Measurements from ENCODE around the gene NMD3.

Gene NMD3

GRCh38 chr3:161230621-161231171 is 9.6 kb downstream of the NMD3 start:
- DNase-seq (ENCODE audit: low read depth, low spot score) = no peak

- no peak for DNase-seq (ENCODE audit: low read depth, low spot score)
These were observed 10.8 kb downstream of the NMD3 start for GRCh38 chr3:161231861-161232260.

GRCh38 chr3:161233557-161233956 is 12.4 kb downstream of the NMD3 start:
- no peak for DNase-seq (ENCODE audit: low read depth, low spot score)

- no peak for DNase-seq (ENCODE audit: low read depth, low spot score)
These were observed 15.1 kb downstream of the NMD3 start for GRCh38 chr3:161236240-161236639.

GRCh38 chr3:161239700-161240099 is 18.6 kb downstream of the NMD3 start:
- DNase-seq (ENCODE audit: low read depth, low spot score) = no peak

GRCh38 chr3:161244538-161244937 is 23.4 kb downstream of the NMD3 start:
- no peak for DNase-seq (ENCODE audit: low read depth, low spot score)

- no peak for DNase-seq (ENCODE audit: low read depth, low spot score)
These were observed 25.9 kb downstream of the NMD3 start for GRCh38 chr3:161247049-161247448.

GRCh38 chr3:161250116-161250515 is 29.0 kb downstream of the NMD3 start:
- DNase-seq (ENCODE audit: low read depth, low spot score) = no peak

- no peak for DNase-seq (ENCODE audit: low read depth, low spot score)
These were observed 30.6 kb downstream of the NMD3 start for GRCh38 chr3:161251716-161252115.

GRCh38 chr3:161252143-161252542 is 31.0 kb downstream of the NMD3 start:
- no peak for DNase-seq (ENCODE audit: low read depth, low spot score)

GRCh38 chr3:161253711-161254110 is 32.6 kb downstream of the NMD3 start:
- no peak for DNase-seq (ENCODE audit: low read depth, low spot score)

- no peak for DNase-seq (ENCODE audit: low read depth, low spot score)
These were observed 33.8 kb downstream of the NMD3 start for GRCh38 chr3:161254861-161255260.

- DNase-seq (ENCODE audit: low read depth, low spot score) = peak; percentile 28
These were observed 41.9 kb downstream of the NMD3 start for GRCh38 chr3:161263057-161263456.

- peak; percentile 25 for DNase-seq (ENCODE audit: low read depth, low spot score)
These were observed 43.7 kb downstream of the NMD3 start for GRCh38 chr3:161264852-161265251.

- no peak for DNase-seq (ENCODE audit: low read depth, low spot score)
These were observed 44.9 kb downstream of the NMD3 start for GRCh38 chr3:161265916-161266571.

GRCh38 chr3:161266731-161267150 is 45.6 kb downstream of the NMD3 start:
- DNase-seq (ENCODE audit: low read depth, low spot score) = peak; percentile 64

- no peak for DNase-seq (ENCODE audit: low read depth, low spot score)
These were observed 46.5 kb downstream of the NMD3 start for GRCh38 chr3:161267646-161268045.

- DNase-seq (ENCODE audit: low read depth, low spot score) = no peak
These were observed 47.5 kb downstream of the NMD3 start for GRCh38 chr3:161268601-161269000.

- no peak for DNase-seq (ENCODE audit: low read depth, low spot score)
These were observed 49.9 kb downstream of the NMD3 start for GRCh38 chr3:161270991-161271390.

GRCh38 chr3:161271646-161272045 is 50.5 kb downstream of the NMD3 start:
- no peak for DNase-seq (ENCODE audit: low read depth, low spot score)

- DNase-seq (ENCODE audit: low read depth, low spot score) = no peak
These were observed 51.4 kb downstream of the NMD3 start for GRCh38 chr3:161272524-161272923.

- peak; percentile 59 for DNase-seq (ENCODE audit: low read depth, low spot score)
These were observed 52.6 kb downstream of the NMD3 start for GRCh38 chr3:161273589-161274218.

GRCh38 chr3:161274691-161275298 is 53.7 kb downstream of the NMD3 start:
- DNase-seq (ENCODE audit: low read depth, low spot score) = peak; percentile 65

All from astrocyte of the hippocampus (primary cell).